DMS 273 treated with DMSO at 0.1 percent for 48 hours (cell line): ENCODE data around the gene LANCL3.
"Not testable (repeated sequence)": the region's sequence is repeated elsewhere in the genome, so short reads cannot be mapped to it uniquely, and the experiment has no call there.

Experiments used
- DNase-seq: peaks from one replicate; lab custom pipeline; 2025; lab: John Stamatoyannopoulos, UW

LANCL3 gene

GRCh38 chrX:37571426-37572107, at the start of gene LANCL3:
TSS of gene LANCL3 (plus strand) at chrX:37571661. CDS start at chrX:37571871, 210 bp downstream.
- not testable (repeated sequence) for DNase-seq

DNA sequence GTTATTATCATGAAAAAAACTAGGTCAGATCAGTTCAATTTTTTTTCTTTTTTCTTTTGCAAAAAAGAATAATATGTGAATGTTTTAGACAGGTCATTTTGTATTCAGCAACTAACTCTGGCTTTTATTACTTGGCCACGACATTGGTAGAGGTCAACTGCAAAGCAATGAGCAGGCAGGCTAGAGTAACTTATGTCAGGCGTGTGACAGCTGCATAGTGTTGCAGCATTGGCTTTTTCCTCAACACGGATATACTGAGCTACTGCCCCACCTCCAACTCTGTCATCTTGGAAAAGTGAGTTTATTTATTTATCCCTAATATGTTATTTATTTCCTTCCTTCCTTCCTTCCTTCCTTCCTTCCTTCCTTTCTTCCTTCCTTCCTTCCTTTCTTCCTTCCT, 47.8 kb upstream of the LANCL3 start:
- not testable (repeated sequence) for DNase-seq

DNA sequence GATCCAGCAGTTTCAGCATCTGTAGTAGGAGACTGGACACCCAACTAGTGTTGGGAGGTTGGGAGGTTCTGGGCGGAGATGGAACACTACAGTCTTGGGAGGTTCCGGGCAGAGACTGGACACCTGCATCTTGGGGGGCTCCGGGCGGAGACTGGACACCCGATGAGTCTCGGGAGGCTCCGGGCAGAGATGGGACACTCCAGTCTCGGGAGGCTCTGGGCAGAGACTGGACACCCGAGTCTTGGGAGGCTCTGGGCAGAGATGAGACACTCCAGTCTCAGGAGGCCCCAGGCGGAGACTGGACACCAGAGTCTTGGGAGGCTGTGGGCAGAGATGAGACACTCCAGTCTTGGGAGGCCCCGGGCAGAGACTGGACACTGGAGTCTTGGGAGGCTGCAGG, 29.5 kb upstream of the LANCL3 start:
- DNase-seq, result no peak

- DNase-seq, result no peak
Observed at GRCh38 chrX:37542791-37543190, 28.7 kb upstream of the LANCL3 start.

GRCh38 chrX:37543324-37543723, 28.1 kb upstream of the LANCL3 start:
- no peak for DNase-seq

DNA sequence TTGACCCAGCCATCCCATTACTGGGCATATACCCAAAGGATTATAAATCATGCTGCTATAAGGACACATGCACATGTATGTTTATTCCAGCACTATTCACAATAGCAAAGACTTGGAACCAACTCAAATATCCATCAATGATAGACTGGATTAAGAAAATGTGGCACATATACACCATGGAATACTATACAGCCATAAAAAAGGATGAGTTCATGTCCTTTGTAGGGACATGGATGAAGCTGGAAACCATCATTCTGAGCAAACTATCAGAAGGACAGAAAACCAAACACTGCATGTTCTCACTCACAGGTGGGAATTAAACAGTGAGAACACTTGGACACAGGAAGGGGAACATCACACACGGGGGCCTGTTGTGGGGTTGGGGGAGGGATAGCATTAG, 26.9 kb upstream of the LANCL3 start:
- DNase-seq, result not testable (repeated sequence)

DNA sequence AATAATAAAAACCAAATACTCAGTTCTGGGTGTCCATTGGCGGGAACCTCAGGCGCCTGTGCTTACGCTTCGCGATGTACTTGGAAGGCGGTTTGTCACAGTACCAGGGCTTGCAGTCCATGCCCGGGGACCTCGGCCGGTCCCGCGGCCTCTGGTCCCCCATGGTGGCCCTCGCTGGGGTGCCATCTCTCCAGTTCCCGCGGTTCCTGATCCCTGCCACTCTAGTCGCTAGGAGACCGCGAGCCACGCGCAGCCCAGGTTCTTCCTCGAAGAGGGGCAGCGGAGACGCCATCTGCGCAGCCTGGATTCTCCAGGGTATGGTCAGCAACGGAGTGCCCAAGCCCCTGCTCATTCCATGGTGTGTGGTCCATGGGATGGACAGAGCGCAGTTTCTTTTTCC, 26.4 kb upstream of the LANCL3 start:
- no peak for DNase-seq

GRCh38 chrX:37549619-37550018, 21.8 kb upstream of the LANCL3 start:
- not testable (repeated sequence) for DNase-seq

GRCh38 chrX:37553476-37553875, 18.0 kb upstream of the LANCL3 start:
- no peak for DNase-seq

GRCh38 chrX:37565254-37565653, 6.2 kb upstream of the LANCL3 start:
- DNase-seq, result not testable (repeated sequence)

- not testable (repeated sequence) for DNase-seq
Observed at GRCh38 chrX:37570349-37570748, 1.1 kb upstream of the LANCL3 start.

DNA sequence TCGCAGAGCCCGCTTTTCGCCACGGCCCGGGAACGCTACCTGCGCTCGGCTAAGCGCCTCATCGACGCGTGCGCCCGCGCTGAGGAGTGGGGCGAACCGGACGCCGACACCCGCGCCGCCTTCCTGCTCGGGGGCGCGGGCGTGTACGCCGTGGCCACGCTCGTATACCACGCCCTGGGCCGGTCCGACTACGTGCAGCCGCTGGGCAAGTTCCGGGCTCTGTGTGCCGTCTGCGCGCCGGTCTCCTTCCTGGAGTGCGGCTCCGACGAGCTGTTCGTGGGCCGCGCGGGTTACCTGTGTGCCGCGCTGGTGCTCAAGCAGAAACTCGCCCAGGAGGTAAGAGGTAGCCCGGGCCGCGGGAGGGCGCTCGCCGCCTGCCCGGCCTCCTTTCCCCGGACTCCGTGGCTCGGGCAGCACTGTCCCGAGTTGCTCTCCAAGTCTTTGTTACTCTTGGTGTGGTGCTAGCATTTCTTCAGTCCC, 687 bp downstream of the LANCL3 start:
- DNase-seq, result not testable (repeated sequence)

DNA sequence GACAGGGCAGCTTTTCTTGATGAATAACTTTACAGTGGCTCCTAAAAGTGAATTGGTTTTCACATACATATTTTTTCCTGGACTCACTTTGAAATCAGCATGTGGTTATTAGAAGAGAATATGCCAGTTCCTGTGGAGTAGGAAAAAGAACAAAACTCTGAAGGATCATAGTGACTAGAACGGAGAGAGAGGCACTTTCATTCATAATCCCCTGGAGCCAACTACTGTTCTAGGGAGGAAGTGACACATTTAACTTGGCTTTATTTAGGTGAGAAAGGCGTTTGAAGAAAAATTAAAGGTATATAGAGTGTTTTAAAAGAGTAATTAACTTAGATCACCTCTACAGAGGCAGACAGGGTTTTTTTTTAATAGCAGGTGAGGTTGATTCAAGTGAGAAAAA, 1.7 kb downstream of the LANCL3 start:
- not testable (repeated sequence) for DNase-seq

DNA sequence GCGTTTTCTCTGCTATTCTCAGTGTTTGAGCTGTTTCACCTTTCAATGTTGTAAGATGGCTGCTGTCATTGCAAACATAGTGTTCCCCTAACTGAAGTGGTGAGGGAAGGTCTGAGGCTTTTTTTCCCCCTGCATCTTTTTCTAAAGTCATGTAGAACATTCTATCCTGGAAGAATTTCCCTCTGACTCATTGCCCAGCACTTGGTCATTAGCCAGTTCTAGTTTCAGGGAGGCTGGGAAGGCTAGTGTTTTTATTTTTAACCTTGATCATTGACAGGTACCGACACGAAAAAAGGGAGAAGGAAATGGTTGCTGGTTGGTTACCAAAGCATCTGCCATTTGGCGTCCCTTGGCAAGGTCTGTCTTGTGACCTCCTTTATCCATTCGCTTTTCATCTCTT, 6.6 kb downstream of the LANCL3 start:
- no peak for DNase-seq

- DNase-seq, result no peak
Observed at GRCh38 chrX:37580080-37580479, 8.6 kb downstream of the LANCL3 start.

DNA sequence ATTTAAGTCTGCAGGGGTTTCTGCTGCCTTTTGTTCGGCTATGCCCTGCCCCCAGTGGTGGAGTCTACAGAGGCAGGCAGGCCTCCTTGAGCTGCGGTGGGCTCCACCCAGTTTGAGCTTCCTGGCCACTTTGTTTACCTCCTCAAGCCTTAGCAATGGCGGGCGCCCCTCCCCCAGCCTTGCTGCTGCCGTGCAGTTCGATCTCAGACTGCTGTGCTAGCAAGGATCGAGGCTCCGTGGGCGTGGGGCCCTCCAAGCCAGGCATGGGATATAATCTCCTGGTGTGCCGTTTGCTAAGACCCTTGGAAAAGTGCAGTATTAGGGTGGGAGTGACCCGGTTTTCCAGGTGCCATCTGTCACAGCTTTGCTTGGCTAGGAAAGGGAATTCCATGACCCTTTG, 15.9 kb downstream of the LANCL3 start:
- not testable (repeated sequence) for DNase-seq

DNA sequence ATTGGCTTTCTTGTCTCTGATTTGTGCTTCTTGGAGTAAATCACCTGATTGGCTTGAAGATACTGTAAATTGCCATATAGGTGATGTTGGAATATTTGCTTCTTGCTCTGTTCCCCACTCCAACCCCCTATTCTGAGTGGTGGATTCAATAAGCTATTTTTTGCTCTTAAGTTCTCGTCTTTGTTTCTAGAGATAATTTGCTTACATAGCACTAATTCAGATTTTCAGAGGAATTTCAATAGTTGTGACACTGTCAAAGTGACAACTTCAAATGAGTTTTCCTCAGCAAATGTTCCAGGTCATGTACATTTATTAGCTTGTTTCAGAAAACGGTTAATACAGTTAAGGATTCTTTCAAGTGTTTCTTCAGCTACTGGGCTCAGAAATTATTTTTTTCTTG, 18.6 kb downstream of the LANCL3 start:
- DNase-seq, result no peak

- DNase-seq, result no peak
Observed at GRCh38 chrX:37594755-37595382, 23.4 kb downstream of the LANCL3 start.

- no peak for DNase-seq
Observed at GRCh38 chrX:37599729-37600128, 28.3 kb downstream of the LANCL3 start.

DNA sequence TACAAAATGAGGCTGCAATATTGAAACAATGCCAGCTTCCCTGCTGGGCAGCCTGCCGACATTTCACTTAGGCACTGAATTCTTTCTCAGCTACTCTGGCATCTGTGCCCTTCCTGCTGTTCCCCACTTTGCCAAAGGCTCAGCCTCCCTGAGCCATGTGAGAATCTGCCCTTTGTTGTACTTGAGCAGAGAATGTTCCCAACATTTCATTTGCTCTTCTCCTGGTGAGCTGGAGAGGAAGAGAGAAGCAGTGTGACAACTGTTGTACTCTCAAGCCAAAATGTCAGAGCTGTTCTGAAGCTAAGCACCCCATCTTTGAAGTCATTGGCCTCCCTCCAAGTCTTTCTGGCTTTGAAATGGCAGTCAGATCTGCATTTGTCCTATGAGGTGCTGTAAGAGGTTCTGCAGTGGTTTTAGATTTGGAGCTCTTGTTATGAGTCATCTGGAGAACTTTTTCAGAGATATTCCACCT, 32.5 kb downstream of the LANCL3 start:
- DNase-seq, result peak; percentile 29

DNA sequence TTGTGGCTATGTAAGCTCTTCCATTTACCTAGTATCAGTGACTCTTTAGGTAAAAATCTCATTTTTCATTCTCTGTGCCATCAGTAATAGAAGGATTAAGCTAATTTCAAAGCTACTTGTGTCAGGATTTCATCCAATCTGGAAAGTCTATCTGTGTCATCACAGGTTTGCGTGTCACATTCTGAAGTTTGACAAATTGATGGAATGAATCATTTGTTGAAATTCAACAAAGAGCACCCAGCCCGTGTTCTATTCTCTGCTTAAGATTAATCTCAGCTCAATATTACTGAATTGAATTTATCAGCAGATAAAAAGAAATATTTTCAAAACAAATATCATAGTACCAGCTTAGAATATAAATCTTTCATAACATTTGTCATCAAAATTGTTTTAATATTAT, 35.8 kb downstream of the LANCL3 start:
- no peak for DNase-seq

GRCh38 chrX:37608156-37608555, 36.7 kb downstream of the LANCL3 start:
- DNase-seq, result no peak

DNA sequence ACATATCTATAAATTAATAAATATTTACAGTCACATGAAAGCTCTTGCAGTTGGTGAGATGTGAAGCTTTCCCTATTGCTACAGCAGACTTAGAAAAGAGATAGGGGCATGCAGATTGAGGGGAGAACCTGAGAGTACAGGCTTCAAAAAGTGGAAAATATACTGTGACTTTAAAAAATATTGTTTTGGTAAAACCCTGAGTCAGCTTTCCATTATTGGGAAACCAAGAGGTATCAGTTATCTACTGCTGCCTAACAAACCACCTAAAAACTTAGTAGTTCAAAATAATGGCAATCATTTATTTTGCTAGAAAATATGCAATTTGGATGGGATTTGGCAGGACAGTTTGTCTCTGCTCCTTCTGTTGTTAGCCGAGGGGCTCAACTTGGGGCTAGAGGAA, 38.3 kb downstream of the LANCL3 start:
- no peak for DNase-seq

- no peak for DNase-seq
Observed at GRCh38 chrX:37613933-37614332, 42.5 kb downstream of the LANCL3 start.
